ENCODE data around the gene PTPRT. TPM values are rescaled to one million over a fixed set of nuclear protein-coding genes. Genes with fewer than 3 reads are reported as not detected.

PTPRT gene
- total RNA-seq, 1 donor from 2014 or later = 23.5 TPM

GRCh38 chr20:42494290-42494689 lies 695.4 kb downstream of the PTPRT start:
- H3K27me3 ChIP-seq = no peaks in the 10 kb centered on the region
- H3K9me3 ChIP-seq = no peaks in the 10 kb centered on the region
- TF ChIP-seq, protein P1, sequence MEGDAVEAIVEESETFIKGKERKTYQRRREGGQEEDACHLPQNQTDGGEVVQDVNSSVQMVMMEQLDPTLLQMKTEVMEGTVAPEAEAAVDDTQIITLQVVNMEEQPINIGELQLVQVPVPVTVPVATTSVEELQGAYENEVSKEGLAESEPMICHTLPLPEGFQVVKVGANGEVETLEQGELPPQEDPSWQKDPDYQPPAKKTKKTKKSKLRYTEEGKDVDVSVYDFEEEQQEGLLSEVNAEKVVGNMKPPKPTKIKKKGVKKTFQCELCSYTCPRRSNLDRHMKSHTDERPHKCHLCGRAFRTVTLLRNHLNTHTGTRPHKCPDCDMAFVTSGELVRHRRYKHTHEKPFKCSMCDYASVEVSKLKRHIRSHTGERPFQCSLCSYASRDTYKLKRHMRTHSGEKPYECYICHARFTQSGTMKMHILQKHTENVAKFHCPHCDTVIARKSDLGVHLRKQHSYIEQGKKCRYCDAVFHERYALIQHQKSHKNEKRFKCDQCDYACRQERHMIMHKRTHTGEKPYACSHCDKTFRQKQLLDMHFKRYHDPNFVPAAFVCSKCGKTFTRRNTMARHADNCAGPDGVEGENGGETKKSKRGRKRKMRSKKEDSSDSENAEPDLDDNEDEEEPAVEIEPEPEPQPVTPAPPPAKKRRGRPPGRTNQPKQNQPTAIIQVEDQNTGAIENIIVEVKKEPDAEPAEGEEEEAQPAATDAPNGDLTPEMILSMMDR (IDR thresholded peaks at IDR 0.05) = no peak
- intact Hi-C loops (cut with DNase I) = no loop called here
- H3K36me3 ChIP-seq = no peaks in the 10 kb centered on the region
- no peak overlapping the region for H3K4me3 ChIP-seq
- H3K27ac ChIP-seq = no peak overlapping the region
- H3K4me1 ChIP-seq = no peaks in the 10 kb centered on the region
- DNase-seq (ENCODE audit: low spot score in 2 of 2) = no peak

GRCh38 chr20:42493001-42493400 lies 696.7 kb downstream of the PTPRT start:
- H3K27ac ChIP-seq = no peak overlapping the region
- no peak for DNase-seq (ENCODE audit: low spot score in 2 of 2)
- no peaks in the 10 kb centered on the region for H3K27me3 ChIP-seq
- no peaks in the 10 kb centered on the region for H3K9me3 ChIP-seq
- TF ChIP-seq, protein P1 (IDR thresholded peaks at IDR 0.05) = no peak
- intact Hi-C loops (cut with DNase I) = no loop called here
- no peaks in the 10 kb centered on the region for H3K36me3 ChIP-seq
- no peaks in the 10 kb centered on the region for H3K4me1 ChIP-seq
- H3K4me3 ChIP-seq = no peak overlapping the region

- Histone ChIP-seq H3K9me3 (no peaks in the 10 kb centered on the region), H3K27ac (no peak overlapping the region), H3K36me3 (no peaks in the 10 kb centered on the region), H3K4me3 (no peak overlapping the region), H3K27me3 (no peaks in the 10 kb centered on the region), H3K4me1 (no peaks in the 10 kb centered on the region)
- intact Hi-C loops (cut with DNase I) = no loop called here
- TF ChIP-seq, protein P1 (IDR thresholded peaks at IDR 0.05) = no peak
- no peak for DNase-seq (ENCODE audit: low spot score in 2 of 2)
These were observed 697.4 kb downstream of the PTPRT start for GRCh38 chr20:42492290-42492689.

GRCh38 chr20:42485556-42485955 lies 704.1 kb downstream of the PTPRT start:
- TF ChIP-seq, protein P1 (IDR thresholded peaks at IDR 0.05) = no peak
- Histone ChIP-seq H3K4me1 (no peaks in the 10 kb centered on the region), H3K4me3 (no peak overlapping the region), H3K36me3 (no peaks in the 10 kb centered on the region), H3K9me3 (no peaks in the 10 kb centered on the region), H3K27me3 (no peaks in the 10 kb centered on the region), H3K27ac (no peak overlapping the region)
- no peak for DNase-seq (ENCODE audit: low spot score in 2 of 2)
- intact Hi-C loops (cut with DNase I) = no loop called here

DNA sequence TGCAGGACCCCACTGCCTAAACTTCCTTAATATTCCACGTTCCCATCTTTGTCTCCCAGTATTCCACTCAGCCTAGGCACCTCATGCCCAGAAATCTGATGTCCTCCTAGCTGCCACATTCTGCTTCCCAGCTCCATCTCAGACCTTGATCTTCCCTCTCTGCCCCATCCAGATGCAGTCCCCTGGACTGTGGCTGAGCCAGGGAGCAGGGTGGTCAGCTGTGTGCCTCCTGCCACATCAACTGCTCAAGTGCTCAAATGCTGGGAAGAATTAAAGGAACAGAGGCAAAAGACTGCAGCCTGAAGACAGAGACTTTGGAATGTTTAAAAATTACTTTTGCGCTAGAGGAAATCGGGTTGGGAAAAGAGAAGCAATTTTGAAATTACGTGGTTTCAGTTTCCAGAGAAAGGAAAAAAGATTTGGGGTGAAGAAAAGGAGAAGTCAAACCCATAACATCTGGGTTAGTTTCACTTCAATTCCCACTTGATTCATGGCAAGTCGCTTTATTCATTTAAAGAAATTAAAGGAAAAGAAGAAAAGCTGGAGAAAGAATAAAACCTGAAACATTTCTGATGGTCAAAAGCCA lies 704.8 kb downstream of the PTPRT start:
- H3K9me3 ChIP-seq = no peaks in the 10 kb centered on the region
- H3K4me1 ChIP-seq = no peaks in the 10 kb centered on the region
- H3K4me3 ChIP-seq = no peak overlapping the region
- no peaks in the 10 kb centered on the region for H3K27me3 ChIP-seq
- H3K27ac ChIP-seq = no peak overlapping the region
- no peaks in the 10 kb centered on the region for H3K36me3 ChIP-seq
- no peak for DNase-seq (ENCODE audit: low spot score in 2 of 2)
- intact Hi-C loops (cut with DNase I) = no loop called here
- TF ChIP-seq, protein P1 (IDR thresholded peaks at IDR 0.05) = no peak

DNA sequence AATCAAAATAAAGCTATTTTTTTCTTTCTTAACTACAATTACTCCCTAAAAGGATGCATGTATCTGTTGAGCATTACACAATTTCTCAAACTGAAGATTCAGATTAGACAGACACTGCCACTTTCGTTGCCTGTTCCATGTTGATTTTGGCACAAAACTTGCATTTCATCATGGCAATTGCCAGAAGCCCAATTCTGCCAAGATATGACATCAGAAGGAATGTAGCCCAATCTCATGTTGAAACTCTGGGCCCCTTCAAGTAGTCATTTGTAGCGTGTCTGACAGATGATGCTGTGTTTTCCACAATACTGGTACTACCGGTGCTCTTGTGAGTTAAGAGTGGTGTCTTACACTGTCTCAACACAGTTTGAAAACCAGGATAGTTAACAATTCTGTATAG lies 705.4 kb downstream of the PTPRT start:
- TF ChIP-seq, protein P1 (IDR thresholded peaks at IDR 0.05) = no peak
- intact Hi-C loops (cut with DNase I) = no loop called here
- Histone ChIP-seq H3K4me3 (no peak overlapping the region), H3K27ac (no peak overlapping the region), H3K4me1 (no peaks in the 10 kb centered on the region), H3K27me3 (no peaks in the 10 kb centered on the region), H3K36me3 (no peaks in the 10 kb centered on the region), H3K9me3 (no peaks in the 10 kb centered on the region)
- DNase-seq (ENCODE audit: low spot score in 2 of 2) = peak in 1 of 2 donors; percentile 72
